GM19463 (cell line): ENCODE data around the gene KMT2D.
A peak's percentile ranks its signal among the peaks of the same experiment; 100 is the strongest.

Experiments used
- ATAC-seq: cut with Tn5 transposase; IDR thresholded peaks from one replicate; pipeline ENCODE4 v1.9.1; 2021; ENCODE audit warnings: mild to moderate bottlenecking, moderate library complexity; ENCODE audit not compliant: unreplicated experiment

Gene KMT2D

DNA sequence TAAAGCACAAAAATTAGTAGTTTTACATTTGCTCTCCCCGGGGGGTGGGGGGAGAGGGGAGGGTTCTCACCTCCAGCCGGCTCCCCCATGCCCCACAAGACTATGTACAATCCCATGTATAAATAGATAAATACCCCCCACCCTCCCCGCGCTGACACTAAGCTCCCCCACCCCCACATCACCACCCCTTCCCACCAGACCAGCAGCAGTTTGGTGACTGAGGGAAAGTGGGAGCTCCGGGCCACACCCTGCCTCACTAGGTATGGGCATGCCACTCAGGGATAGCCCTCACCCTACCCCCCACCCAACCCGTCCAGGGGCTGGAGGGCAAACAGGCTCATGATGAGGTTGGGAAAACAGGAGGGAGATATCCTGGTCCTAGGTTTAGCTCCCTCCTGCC is 40.2 kb downstream of the KMT2D start:
- ATAC-seq: no peak

DNA sequence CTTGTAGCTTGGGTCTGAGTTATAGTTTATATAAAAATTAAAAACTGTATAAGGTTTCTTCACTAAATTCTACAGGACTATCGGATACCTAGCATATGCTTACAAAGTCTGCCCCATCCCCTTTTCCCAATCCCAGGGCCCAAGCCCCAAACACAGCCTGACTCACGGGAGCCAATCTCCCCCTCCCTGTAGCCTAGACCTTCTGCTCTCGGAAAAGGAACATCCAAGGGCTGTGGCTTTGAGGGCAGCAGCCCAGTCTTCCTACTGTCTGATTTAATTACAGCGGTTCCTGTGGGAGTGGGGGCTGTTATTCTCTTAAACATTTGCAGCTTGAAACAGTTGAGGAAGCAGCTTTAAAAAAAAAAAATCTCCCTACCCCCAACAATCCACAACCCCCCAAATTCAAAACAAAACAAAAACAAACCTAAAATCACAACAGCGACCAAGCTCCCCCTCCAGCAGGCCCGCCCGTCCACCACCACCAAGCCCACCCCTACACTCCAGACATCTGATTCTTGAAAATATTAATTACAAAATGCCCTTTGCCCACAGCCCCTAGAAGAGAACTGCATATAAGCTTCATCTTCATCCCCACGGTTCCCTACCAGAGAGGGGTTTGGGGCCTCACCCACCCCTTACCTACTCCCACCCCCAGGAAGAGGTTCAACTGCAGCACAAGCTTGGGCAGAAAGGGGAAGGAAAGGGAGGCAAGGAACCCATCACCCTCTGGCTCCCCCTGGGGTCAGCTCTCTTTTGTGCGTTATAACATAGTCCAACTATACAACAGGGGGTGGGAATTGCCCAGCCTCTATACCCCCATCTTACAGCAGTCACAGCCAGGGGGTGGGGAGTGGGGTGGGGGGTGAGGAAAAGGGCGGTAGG is 40.9 kb downstream of the KMT2D start:
- no peak for ATAC-seq

DNA sequence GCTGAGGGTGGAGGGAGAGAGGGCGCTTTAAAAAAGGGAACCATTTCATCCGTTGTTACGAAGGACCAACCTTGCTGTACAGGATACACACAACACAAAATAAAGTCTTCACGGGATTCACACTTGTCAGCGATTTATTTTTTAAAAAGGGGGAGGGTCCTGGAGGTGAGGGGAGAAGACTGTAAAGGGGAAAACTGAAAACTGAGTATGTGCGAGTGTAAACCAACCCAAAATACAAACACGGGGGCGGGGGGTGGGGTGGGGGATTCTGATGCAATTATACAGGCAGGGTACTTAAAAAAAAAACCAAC is 41.5 kb downstream of the KMT2D start:
- ATAC-seq: peak; percentile 10

DNA sequence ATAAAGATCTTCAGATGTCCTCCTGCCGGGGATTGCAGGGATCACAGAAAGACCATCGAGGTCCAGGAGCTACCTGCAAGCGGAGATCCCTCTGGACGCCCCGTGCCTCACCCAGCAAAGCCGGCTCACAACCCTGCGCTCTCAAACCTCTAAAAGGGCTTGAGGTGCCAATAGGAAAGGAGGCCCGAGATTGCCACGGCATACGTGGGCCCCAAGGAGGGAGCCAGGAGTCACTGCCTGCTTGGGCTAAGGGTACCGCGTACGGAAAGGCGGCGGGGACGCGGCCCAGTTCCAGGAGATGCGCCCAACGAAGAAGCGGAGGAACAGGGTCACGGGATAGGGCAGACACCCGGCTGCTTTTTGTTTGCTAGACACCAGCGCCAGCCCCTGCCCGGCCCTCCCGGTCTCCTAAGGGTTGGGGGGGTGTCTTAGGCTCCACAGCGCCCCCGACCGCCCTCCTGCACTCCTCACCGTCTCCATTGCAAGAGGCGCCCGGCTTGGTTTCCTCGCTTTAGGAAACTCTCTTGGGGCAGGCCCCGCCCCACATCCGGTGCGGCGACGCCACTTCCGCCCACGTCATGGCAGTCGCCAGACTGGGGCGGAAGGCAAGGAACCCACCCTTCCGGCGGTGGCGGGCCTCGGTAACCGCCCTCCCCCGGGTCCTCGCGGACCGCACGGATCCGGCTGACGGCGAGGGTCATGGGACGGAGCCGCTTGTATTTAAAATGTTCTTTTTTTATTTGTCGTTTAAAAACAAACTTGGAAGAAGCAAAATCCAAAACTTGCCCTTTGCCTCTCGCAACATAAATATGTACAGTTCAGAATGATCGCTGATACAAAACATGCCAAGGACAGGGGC is 42.1 kb downstream of the KMT2D start, which contains the start of gene PRKAG1:
TSS of gene PRKAG1 (minus strand) at position 516 of the 859 bp plus-strand sequence. CDS start at position 480, 36 bp downstream.
- peak; percentile 93 for ATAC-seq

DNA sequence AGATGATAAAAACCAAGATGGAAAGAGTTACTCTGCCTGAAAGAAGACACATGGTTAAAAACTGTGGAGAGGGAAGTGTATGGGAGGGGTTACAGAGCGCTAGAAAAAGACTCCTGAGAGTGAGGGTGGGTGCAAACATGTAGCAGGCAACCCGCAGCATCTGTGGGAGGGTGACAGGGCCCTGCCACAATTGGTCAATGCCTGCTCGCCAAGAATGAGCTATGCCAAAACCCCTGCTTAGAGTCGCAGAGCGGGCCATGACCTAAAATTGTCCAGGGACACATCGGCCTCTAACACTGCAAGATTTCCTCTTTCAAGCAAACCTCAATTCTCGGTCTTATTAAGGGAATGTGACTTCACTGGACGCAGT is 42.7 kb downstream of the KMT2D start:
- no peak for ATAC-seq

DNA sequence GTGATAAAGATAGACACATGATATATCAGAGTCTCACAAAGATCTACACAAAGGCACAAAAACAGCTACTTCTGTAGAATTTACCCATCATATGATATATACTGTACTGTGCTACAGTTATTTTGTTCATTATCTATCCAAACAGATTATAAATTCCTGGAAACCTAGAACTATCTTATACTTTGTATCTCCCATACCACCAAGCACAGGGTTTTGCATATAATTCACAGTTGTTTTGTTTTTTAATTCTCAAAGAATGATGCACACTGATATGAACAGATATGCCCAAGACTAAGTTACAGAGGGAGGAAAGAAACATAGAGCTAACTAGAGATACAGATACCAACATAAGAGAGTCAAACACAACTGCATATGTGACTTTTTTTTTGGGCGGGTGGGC is 45.4 kb downstream of the KMT2D start:
- no peak for ATAC-seq

DNA sequence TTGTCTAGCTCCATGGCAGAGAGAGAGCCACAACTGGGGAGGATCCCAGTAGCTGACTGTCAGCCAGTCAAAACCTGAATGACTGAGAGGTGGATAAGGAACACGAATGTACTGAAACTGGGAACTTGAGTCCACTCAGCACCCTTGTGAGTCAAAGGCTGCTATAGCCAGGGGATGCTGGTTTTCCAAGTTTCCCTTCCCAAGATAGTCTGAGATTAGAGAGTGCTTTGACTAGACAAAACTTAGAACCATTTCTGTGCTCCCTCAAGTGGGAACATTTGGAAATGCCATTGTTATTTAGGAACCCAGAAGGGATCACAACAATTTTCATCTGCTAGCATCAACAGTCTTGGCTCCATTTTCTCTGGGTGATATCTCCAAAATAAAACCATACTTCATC is 46.0 kb downstream of the KMT2D start:
- no peak for ATAC-seq

DNA sequence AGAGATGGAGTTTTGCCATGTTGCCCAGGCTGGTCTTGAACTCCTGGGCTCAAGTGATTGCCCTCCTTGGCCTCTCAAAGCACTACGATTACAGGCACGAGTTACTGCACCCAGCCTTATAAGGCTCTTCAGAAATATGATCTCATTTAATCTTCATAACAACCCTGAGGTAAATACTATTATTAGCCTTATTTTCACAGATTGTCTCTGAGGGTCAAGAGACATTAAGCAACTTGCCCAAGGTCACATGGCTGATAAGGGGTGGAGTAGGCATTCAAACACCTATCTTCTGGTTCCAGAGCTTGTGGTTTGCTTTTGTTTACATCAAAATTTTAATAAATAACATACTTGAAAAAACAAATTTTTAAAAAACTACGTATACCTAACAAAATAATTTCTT is 47.2 kb downstream of the KMT2D start:
- ATAC-seq: no peak

DNA sequence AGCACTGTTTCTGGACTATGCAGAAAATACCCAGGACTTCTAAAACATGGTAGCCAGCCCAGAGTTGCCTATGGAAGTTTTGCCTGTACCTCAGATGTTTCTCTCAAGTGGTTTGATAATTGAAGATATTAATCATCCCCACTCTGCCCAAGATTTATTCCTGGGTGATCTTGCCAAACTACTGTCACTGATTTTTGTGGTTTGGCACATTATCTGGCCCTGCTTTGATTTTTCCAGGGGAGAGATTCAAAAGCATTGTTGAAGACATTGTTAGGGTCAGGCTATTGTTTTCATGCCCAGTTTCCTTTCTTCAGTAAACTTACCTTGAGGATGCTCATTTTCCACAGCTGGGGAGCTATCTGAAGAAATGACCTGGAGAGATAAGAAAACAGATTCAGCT is 47.9 kb downstream of the KMT2D start:
- no peak for ATAC-seq
